HTERT RPE-1 (cell line): Measurements from ENCODE around the gene JUNB.

Source experiments
- in situ Hi-C: fragments of 300-500 bp; cut with MboI; formaldehyde crosslinking; loops from 4 replicates; pipeline ENCODE4 v1.14.3; 2020; ENCODE audit warnings: low sequenced_read_pairs

JUNB gene

GRCh38 chr19:12840091-12841079, 49.1 kb downstream of the JUNB start:
- in situ Hi-C loops = no loop called here

GRCh38 chr19:12841094-12841493, 49.8 kb downstream of the JUNB start:
- in situ Hi-C loops = no loop called here

- in situ Hi-C loops = no loop called here
Observed at GRCh38 chr19:12842511-12842910, 51.2 kb downstream of the JUNB start.
